Gastroesophageal sphincter (tissue), 4 donors: ENCODE data around the gene IL16. TPM values are rescaled to one million over a fixed set of nuclear protein-coding genes. Genes with fewer than 3 reads are reported as not detected.

Experiments
- ATAC-seq: fragments of 150-250 bp; one replicate; pipeline ENCODE4 v1.9.1; 2016; ENCODE audit warnings: mild to moderate bottlenecking, moderate library complexity
- H3K27ac ChIP-seq, 4 donors: fragments of 200-600 bp; sonication (generic) in 3 of 4; 1 replicate in 3 of 4; 2 replicates in 1 of 4; pipeline ENCODE4 v1.5.1; 2016 to 2019
- H3K27me3 ChIP-seq: fragments of 200-600 bp; sonication (generic); one replicate; pipeline ENCODE4 v1.5.1; 2019
- H3K36me3 ChIP-seq, 2 donors: fragments of 200-600 bp; sonication (generic); one replicate each; pipeline ENCODE4 v1.5.1; 2019; ENCODE audit warnings: control low read depth in 1 of 2
- H3K4me1 ChIP-seq, 3 donors: fragments of 200-600 bp; sonication (generic); 1 replicate in 2 of 3; 2 replicates in 1 of 3; pipeline ENCODE4 v1.5.1; 2016 to 2019; ENCODE audit warnings: control low read depth in 2 of 3
- H3K4me3 ChIP-seq, 2 donors: fragments of 200-600 bp; sonication (generic); one replicate each; pipeline ENCODE4 v1.5.1; 2019; ENCODE audit warnings: mild to moderate bottlenecking in 1 of 2, moderate library complexity in 1 of 2
- H3K9me3 ChIP-seq, 3 donors: fragments of 200-600 bp; sonication (generic); one replicate each; pipeline ENCODE4 v1.5.1; 2017 to 2019; ENCODE audit warnings: control low read depth in 2 of 3
- CTCF ChIP-seq, 4 experiments: fragments of 200-600 bp in 2 of 4; fragments of 450-650 bp in 2 of 4; sonication (generic) in 1 of 4; IDR thresholded peaks; one replicate each; pipeline ENCODE4 v1.5.1; 2017 to 2019; ENCODE audit warnings: antibody characterized with exemption in 4 of 4, mild to moderate bottlenecking in 2 of 4, moderate library complexity in 2 of 4
- EP300 ChIP-seq: sonication (generic); formaldehyde crosslinking; IDR thresholded peaks from one replicate; pipeline ENCODE4 v1.6.1; 2017; ENCODE audit warnings: antibody characterized with exemption, mild to moderate bottlenecking
- POLR2A ChIP-seq, 2 donors: fragments of 450-650 bp; IDR thresholded peaks; one replicate each; pipeline ENCODE4 v1.6.1; 2017; ENCODE audit warnings: antibody characterized with exemption in 2 of 2, mild to moderate bottlenecking in 2 of 2, moderate library complexity in 1 of 2
- POLR2AphosphoS5 ChIP-seq: sonication (generic); formaldehyde crosslinking; IDR thresholded peaks from one replicate; pipeline ENCODE4 v1.6.1; 2017; ENCODE audit warnings: antibody characterized with exemption
- WGBS, 2 donors: methylation state at CpG; one replicate each; pipeline ENCODE4 v1.1.5; 2018; ENCODE audit warnings: low coverage in 1 of 2; 5-methylcytosine and 5-hydroxymethylcytosine counted together
- total RNA-seq, 4 donors: library from RNA; depleted of rRNA; stranded (reverse); fragments of >200 nt; gene quantifications; one replicate each; pipeline ENCODE4 v1.1.0, GENCODE V29; 2016

Gene IL16
- total RNA-seq, 4 donors from 2014 or later, result 15.0 to 35.2 (median 23.6) TPM

- TF ChIP-seq POLR2A (IDR thresholded peaks at IDR 0.05) (no peak), POLR2AphosphoS5 (no peak), CTCF (IDR thresholded peaks at IDR 0.05) (no peak), EP300 (no peak)
- no peaks in the 10 kb centered on the region for H3K36me3 ChIP-seq
- H3K27me3 ChIP-seq, result no peaks in the 10 kb centered on the region
- H3K4me1 ChIP-seq, result peaks cover 0 to 8% (median 3%) of the 10 kb centered on the region in 3 donors
- ATAC-seq, result no peak
- 86 to 88% methylated on average over 1 of the region's 2 CpGs for WGBS, 2 donors
- no peak overlapping the region for H3K4me3 ChIP-seq
- no peaks in the 10 kb centered on the region for H3K9me3 ChIP-seq
- H3K27ac ChIP-seq, result no peak overlapping the region
Measured at GRCh38 chr15:81168131-81168526, 28.6 kb upstream of the IL16 start.

GRCh38 chr15:81168644-81169043 is 28.0 kb upstream of the IL16 start:
- ATAC-seq, result no peak
- TF ChIP-seq POLR2AphosphoS5 (no peak), EP300 (no peak), POLR2A (IDR thresholded peaks at IDR 0.05) (no peak), CTCF (IDR thresholded peaks at IDR 0.05) (no peak)
- Histone ChIP-seq H3K4me1 (peaks cover 0 to 8% (median 3%) of the 10 kb centered on the region in 3 donors), H3K36me3 (no peaks in the 10 kb centered on the region), H3K9me3 (no peaks in the 10 kb centered on the region), H3K27ac (no peak overlapping the region), H3K4me3 (no peak overlapping the region), H3K27me3 (no peaks in the 10 kb centered on the region)
- 57 to 79% methylated on average over 2 of the region's 2 CpGs for WGBS, 2 donors

- Histone ChIP-seq H3K36me3 (no peaks in the 10 kb centered on the region), H3K27me3 (no peaks in the 10 kb centered on the region), H3K9me3 (no peaks in the 10 kb centered on the region), H3K4me3 (no peak overlapping the region), H3K4me1 (peaks cover 0 to 8% (median 0%) of the 10 kb centered on the region in 3 donors), H3K27ac (peak overlapping the region in 1 of 4 donors; percentile 19)
- TF ChIP-seq EP300, result no peak
- no peak for TF ChIP-seq CTCF (IDR thresholded peaks at IDR 0.05)
- no peak for TF ChIP-seq POLR2A (IDR thresholded peaks at IDR 0.05)
- TF ChIP-seq POLR2AphosphoS5, result no peak
- 26 to 52% methylated on average over 3 of the region's 3 CpGs for WGBS, 2 donors
- no peak for ATAC-seq
Measured at GRCh38 chr15:81170511-81170910, 26.2 kb upstream of the IL16 start.

GRCh38 chr15:81171286-81171685 is 25.4 kb upstream of the IL16 start:
- Histone ChIP-seq H3K36me3 (no peaks in the 10 kb centered on the region), H3K4me3 (no peak overlapping the region), H3K4me1 (peaks cover 0 to 8% (median 0%) of the 10 kb centered on the region in 3 donors), H3K27me3 (no peaks in the 10 kb centered on the region), H3K27ac (peak overlapping the region in 2 of 4 donors; percentile 12 to 19), H3K9me3 (no peaks in the 10 kb centered on the region)
- TF ChIP-seq EP300 (no peak), POLR2AphosphoS5 (no peak), CTCF (IDR thresholded peaks at IDR 0.05) (no peak), POLR2A (IDR thresholded peaks at IDR 0.05) (no peak)
- ATAC-seq, result no peak

- Histone ChIP-seq H3K27ac (peak overlapping the region in 1 of 4 donors; percentile 19), H3K4me3 (no peak overlapping the region), H3K4me1 (peaks cover 0 to 7% (median 0%) of the 10 kb centered on the region in 3 donors), H3K36me3 (no peaks in the 10 kb centered on the region), H3K27me3 (no peaks in the 10 kb centered on the region), H3K9me3 (no peaks in the 10 kb centered on the region)
- no peak for TF ChIP-seq POLR2AphosphoS5
- TF ChIP-seq POLR2A (IDR thresholded peaks at IDR 0.05), result no peak
- no peak for TF ChIP-seq CTCF (IDR thresholded peaks at IDR 0.05)
- no peak for TF ChIP-seq EP300
- WGBS, 2 donors, result 50 to 60% methylated on average over 2 of the region's 2 CpGs
- ATAC-seq, result no peak
Measured at GRCh38 chr15:81174125-81174791, 22.4 kb upstream of the IL16 start.
